ENCODE measurements around the gene CNN2.

CNN2 gene

GRCh38 chr19:1054102-1055027 is 28.0 kb downstream of the CNN2 start:
- in situ Hi-C loops (cut with HindIII; ENCODE audit: low pct_unique_long_range_greater_than_20kb, low sequenced_read_pairs) = no loop called here
- no peak for TF ChIP-seq JUND (IDR thresholded peaks at IDR 0.05; ENCODE audit: low read depth)
- DNase-seq (ENCODE audit: low read depth in 1 of 2, low spot score in 1 of 2) = no peak

GRCh38 chr19:1055028-1055425 is 28.6 kb downstream of the CNN2 start:
- DNase-seq (ENCODE audit: low read depth in 1 of 2, low spot score in 1 of 2) = no peak
- TF ChIP-seq JUND (IDR thresholded peaks at IDR 0.05; ENCODE audit: low read depth) = no peak
- in situ Hi-C loops (cut with HindIII; ENCODE audit: low pct_unique_long_range_greater_than_20kb, low sequenced_read_pairs) = no loop called here

- no peak for TF ChIP-seq JUND (IDR thresholded peaks at IDR 0.05; ENCODE audit: low read depth)
- no peak for DNase-seq (ENCODE audit: low read depth in 1 of 2, low spot score in 1 of 2)
- in situ Hi-C loops (cut with HindIII; ENCODE audit: low pct_unique_long_range_greater_than_20kb, low sequenced_read_pairs) = no loop called here
Observed at GRCh38 chr19:1055886-1056620, 29.6 kb downstream of the CNN2 start.

GRCh38 chr19:1057176-1057855 is 30.9 kb downstream of the CNN2 start:
- in situ Hi-C loops (cut with HindIII; ENCODE audit: low pct_unique_long_range_greater_than_20kb, low sequenced_read_pairs) = no loop called here
- peak in 1 of 2 experiments; percentile 69 for DNase-seq (ENCODE audit: low read depth in 1 of 2, low spot score in 1 of 2)
- no peak for TF ChIP-seq JUND (IDR thresholded peaks at IDR 0.05; ENCODE audit: low read depth)

GRCh38 chr19:1058112-1058511 is 31.7 kb downstream of the CNN2 start:
- in situ Hi-C loops (cut with HindIII; ENCODE audit: low pct_unique_long_range_greater_than_20kb, low sequenced_read_pairs) = no loop called here
- DNase-seq (ENCODE audit: low read depth in 1 of 2, low spot score in 1 of 2) = no peak
- TF ChIP-seq JUND (IDR thresholded peaks at IDR 0.05; ENCODE audit: low read depth) = no peak

GRCh38 chr19:1060689-1061088 is 34.3 kb downstream of the CNN2 start:
- TF ChIP-seq JUND (IDR thresholded peaks at IDR 0.05; ENCODE audit: low read depth) = no peak
- no peak for DNase-seq (ENCODE audit: low read depth in 1 of 2, low spot score in 1 of 2)
- in situ Hi-C loops (cut with HindIII; ENCODE audit: low pct_unique_long_range_greater_than_20kb, low sequenced_read_pairs) = no loop called here

- no peak for TF ChIP-seq JUND (IDR thresholded peaks at IDR 0.05; ENCODE audit: low read depth)
- no peak for DNase-seq (ENCODE audit: low read depth in 1 of 2, low spot score in 1 of 2)
- in situ Hi-C loops (cut with HindIII; ENCODE audit: low pct_unique_long_range_greater_than_20kb, low sequenced_read_pairs) = no loop called here
Observed at GRCh38 chr19:1061987-1062386, 35.6 kb downstream of the CNN2 start.

- TF ChIP-seq JUND (IDR thresholded peaks at IDR 0.05; ENCODE audit: low read depth) = no peak
- DNase-seq (ENCODE audit: low read depth in 1 of 2, low spot score in 1 of 2) = no peak
- in situ Hi-C loops (cut with HindIII; ENCODE audit: low pct_unique_long_range_greater_than_20kb, low sequenced_read_pairs) = no loop called here
Observed at GRCh38 chr19:1062387-1063029, 36.1 kb downstream of the CNN2 start.

GRCh38 chr19:1063030-1063908 is 36.9 kb downstream of the CNN2 start:
- in situ Hi-C loops (cut with HindIII; ENCODE audit: low pct_unique_long_range_greater_than_20kb, low sequenced_read_pairs) = no loop called here
- TF ChIP-seq JUND (IDR thresholded peaks at IDR 0.05; ENCODE audit: low read depth) = no peak
- peak in 1 of 2 experiments; percentile 79 for DNase-seq (ENCODE audit: low read depth in 1 of 2, low spot score in 1 of 2)

GRCh38 chr19:1063909-1064660 is 37.7 kb downstream of the CNN2 start:
- DNase-seq (ENCODE audit: low read depth in 1 of 2, low spot score in 1 of 2) = peak in 1 of 2 experiments; percentile 70
- in situ Hi-C loops (cut with HindIII; ENCODE audit: low pct_unique_long_range_greater_than_20kb, low sequenced_read_pairs) = no loop called here
- TF ChIP-seq JUND (IDR thresholded peaks at IDR 0.05; ENCODE audit: low read depth) = no peak

All from T47D (cell line).